Neural cell (in vitro differentiated cells): ENCODE measurements around the gene OR52M1. TPM values are rescaled to one million over a fixed set of nuclear protein-coding genes. Genes with fewer than 3 reads are reported as not detected.

ENCODE experiments used
- H2AFZ ChIP-seq: fragments of 200-600, 300-800 bp; sonication (generic), shearing (Covaris generic); 2 replicates; pipeline ENCODE4 v1.6.0; 2014; ENCODE audit warnings: low read depth, mild to moderate bottlenecking, antibody characterized with exemption, low read length, moderate library complexity
- H3F3A ChIP-seq: fragments of 200-600 bp; shearing (Covaris generic); 2 replicates; pipeline ENCODE4 v1.6.1; 2016; ENCODE audit warnings: mild to moderate bottlenecking, moderate library complexity, mixed read lengths, antibody characterized with exemption, low read length; ENCODE audit not compliant: insufficient read depth, poor library complexity, severe bottlenecking
- H3K27ac ChIP-seq: fragments of 200-600, 300-800 bp; sonication (generic), shearing (Covaris generic); 2 replicates; pipeline ENCODE4 v1.5.1; 2014; ENCODE audit warnings: mild to moderate bottlenecking, low read length, moderate library complexity
- H3K27me3 ChIP-seq: fragments of 300-800, 200-600 bp; sonication (generic), shearing (Covaris generic); 2 replicates; pipeline ENCODE4 v1.6.0; 2014; ENCODE audit warnings: mild to moderate bottlenecking, low read depth, low read length, moderate library complexity; ENCODE audit not compliant: insufficient read depth
- H3K36me3 ChIP-seq: fragments of 300-800, 200-600 bp; sonication (generic), shearing (Covaris generic); 2 replicates; pipeline ENCODE4 v1.5.1; 2014; ENCODE audit warnings: mild to moderate bottlenecking, antibody characterized with exemption, low read length, moderate library complexity; ENCODE audit not compliant: insufficient read depth
- H3K4me2 ChIP-seq: fragments of 300-800, 200-600 bp; sonication (generic), shearing (Covaris generic); 2 replicates; pipeline ENCODE4 v1.6.0; 2014; ENCODE audit warnings: mild to moderate bottlenecking, low read length
- H3K4me3 ChIP-seq: fragments of 300-800, 200-600 bp; sonication (generic), shearing (Covaris generic); 2 replicates; pipeline ENCODE4 v1.5.1; 2014; ENCODE audit warnings: mild to moderate bottlenecking, low read length, moderate library complexity
- H3K79me2 ChIP-seq: fragments of 200-600 bp; shearing (Covaris generic); replicated peaks from 2 replicates; pipeline ENCODE4 v1.6.0; 2014; ENCODE audit warnings: mild to moderate bottlenecking, low read length, moderate library complexity; ENCODE audit not compliant: insufficient read depth
- H3K9ac ChIP-seq: fragments of 300-800, 200-600 bp; sonication (generic), shearing (Covaris generic); 2 replicates; pipeline ENCODE4 v1.6.1; 2016; ENCODE audit warnings: mild to moderate bottlenecking, low read length, mixed read lengths
- H3K9me2 ChIP-seq: fragments of 200-600 bp; shearing (Covaris generic); 2 replicates; pipeline ENCODE4 v1.6.1; 2016; ENCODE audit warnings: mild to moderate bottlenecking, low read length, mixed read lengths; ENCODE audit not compliant: insufficient read depth
- H3K9me3 ChIP-seq: fragments of 200-600, 300-800 bp; sonication (generic), shearing (Covaris generic); 2 replicates; pipeline ENCODE4 v1.6.1; 2016; ENCODE audit warnings: mild to moderate bottlenecking, mixed run types, low read length, moderate library complexity, mixed read lengths
- H4K20me1 ChIP-seq: fragments of 200-600 bp; shearing (Covaris generic); 2 replicates; pipeline ENCODE4 v1.6.1; 2016; ENCODE audit warnings: mild to moderate bottlenecking, mixed run types; ENCODE audit not compliant: insufficient read depth
- CTCF ChIP-seq: fragments of 450-650 bp; IDR thresholded peaks from 2 replicates; pipeline ENCODE4 v1.5.1; 2014; ENCODE audit warnings: antibody characterized with exemption, mild to moderate bottlenecking, moderate library complexity; ENCODE audit not compliant: poor library complexity, severe bottlenecking
- EP300 ChIP-seq: fragments of 450-650 bp; conservative IDR thresholded peaks from 2 replicates; pipeline ENCODE4 v1.6.1; 2014; ENCODE audit warnings: antibody characterized with exemption, mild to moderate bottlenecking, moderate library complexity; ENCODE audit not compliant: poor library complexity, severe bottlenecking
- EZH2 ChIP-seq: fragments of 200-600, 300-800 bp; shearing (Covaris generic), sonication (generic); IDR thresholded peaks from 2 replicates; pipeline ENCODE4 v1.6.1; 2014; ENCODE audit warnings: antibody characterized with exemption, low read length, borderline replicate concordance, mild to moderate bottlenecking; ENCODE audit not compliant: insufficient read depth, poor library complexity, severe bottlenecking
- MXI1 ChIP-seq: fragments of 450-650 bp; conservative IDR thresholded peaks from 2 replicates; pipeline ENCODE4 v1.6.1; 2014; ENCODE audit warnings: antibody characterized with exemption, mild to moderate bottlenecking; ENCODE audit not compliant: poor library complexity, severe bottlenecking
- POLR2AphosphoS5 ChIP-seq: IDR thresholded peaks from 2 replicates; pipeline ENCODE4 v1.6.1; 2012
- RAD21 ChIP-seq: fragments of 450-650 bp; conservative IDR thresholded peaks from 2 replicates; pipeline ENCODE4 v1.6.1; 2014; ENCODE audit warnings: antibody characterized with exemption, mild to moderate bottlenecking, moderate library complexity
- REST ChIP-seq: IDR thresholded peaks from 2 replicates; pipeline ENCODE4 v1.6.1; 2012; ENCODE audit warnings: borderline replicate concordance
- SMC3 ChIP-seq: fragments of 450-650 bp; conservative IDR thresholded peaks from 2 replicates; pipeline ENCODE4 v1.6.1; 2014; ENCODE audit warnings: antibody characterized with exemption, mild to moderate bottlenecking, moderate library complexity; ENCODE audit not compliant: poor library complexity
- TAF1 ChIP-seq: IDR thresholded peaks from 2 replicates; pipeline ENCODE4 v1.6.1; 2012; ENCODE audit warnings: low read depth
- polyA plus RNA-seq: library from polyadenylated mRNA; depleted of rRNA; stranded (reverse); fragments of >200 nt; gene quantifications from 2 replicates; pipeline ENCODE4 v1.2.3, GENCODE V29; 2014

Gene OR52M1
- polyA plus RNA-seq, 1 donor from 2014 or later: not detected

- no peaks in the 10 kb centered on the region for H3K79me2 ChIP-seq
- H4K20me1 ChIP-seq: no peaks in the 10 kb centered on the region
- H3K27me3 ChIP-seq: no peaks in the 10 kb centered on the region
- H3K9me3 ChIP-seq: no peaks in the 10 kb centered on the region
- no peak within 1 kb of the TSS for H3K4me2 ChIP-seq
- H2AFZ ChIP-seq: no peak within 1 kb of the TSS
- no peaks in the 10 kb centered on the region for H3K9me2 ChIP-seq
- H3F3A ChIP-seq: no peaks in the 10 kb centered on the region
- H3K36me3 ChIP-seq: no peaks in the 10 kb centered on the region
- no peak within 1 kb of the TSS for H3K27ac ChIP-seq
- TF ChIP-seq EP300 (no peak), SMC3 (no peak), RAD21 (no peak), POLR2AphosphoS5 (no peak), REST (no peak), MXI1 (no peak), CTCF (no peak), EZH2 (no peak), TAF1 (no peak)
- no peak within 1 kb of the TSS for H3K4me3 ChIP-seq
- H3K9ac ChIP-seq: no peak within 1 kb of the TSS
Measured at GRCh38 chr11:4581443-4581842, 36.5 kb downstream of the OR52M1 start, which contains the start of gene OR52I2. Gene OR52I2, plus strand, starts transcription at chr11:4581743.

- Histone ChIP-seq H3K27me3 (no peaks in the 10 kb centered on the region), H3K79me2 (no peaks in the 10 kb centered on the region), H3K36me3 (no peaks in the 10 kb centered on the region), H3K9ac (no peak overlapping the region), H3K9me3 (no peaks in the 10 kb centered on the region), H3F3A (no peaks in the 10 kb centered on the region), H3K4me2 (no peak overlapping the region), H3K4me3 (no peak overlapping the region), H2AFZ (no peak overlapping the region), H3K9me2 (no peaks in the 10 kb centered on the region), H3K27ac (no peak overlapping the region), H4K20me1 (no peaks in the 10 kb centered on the region)
- TF ChIP-seq REST: no peak
- TF ChIP-seq CTCF: no peak
- TF ChIP-seq POLR2AphosphoS5: no peak
- TF ChIP-seq RAD21: no peak
- no peak for TF ChIP-seq MXI1
- TF ChIP-seq TAF1: no peak
- TF ChIP-seq SMC3: no peak
- TF ChIP-seq EP300: no peak
- TF ChIP-seq EZH2: no peak
Measured at GRCh38 chr11:4589017-4589416, 44.0 kb downstream of the OR52M1 start.
